HG03135 (cell line): ENCODE results near the gene ABTB2.
A peak's percentile ranks its signal among the peaks of the same experiment; 100 is the strongest.

Experiments used
- ATAC-seq: cut with Tn5 transposase; IDR thresholded peaks from one replicate; pipeline ENCODE4 v1.9.1; 2021; ENCODE audit warnings: mild to moderate bottlenecking, moderate library complexity; ENCODE audit not compliant: unreplicated experiment

ABTB2 gene

DNA sequence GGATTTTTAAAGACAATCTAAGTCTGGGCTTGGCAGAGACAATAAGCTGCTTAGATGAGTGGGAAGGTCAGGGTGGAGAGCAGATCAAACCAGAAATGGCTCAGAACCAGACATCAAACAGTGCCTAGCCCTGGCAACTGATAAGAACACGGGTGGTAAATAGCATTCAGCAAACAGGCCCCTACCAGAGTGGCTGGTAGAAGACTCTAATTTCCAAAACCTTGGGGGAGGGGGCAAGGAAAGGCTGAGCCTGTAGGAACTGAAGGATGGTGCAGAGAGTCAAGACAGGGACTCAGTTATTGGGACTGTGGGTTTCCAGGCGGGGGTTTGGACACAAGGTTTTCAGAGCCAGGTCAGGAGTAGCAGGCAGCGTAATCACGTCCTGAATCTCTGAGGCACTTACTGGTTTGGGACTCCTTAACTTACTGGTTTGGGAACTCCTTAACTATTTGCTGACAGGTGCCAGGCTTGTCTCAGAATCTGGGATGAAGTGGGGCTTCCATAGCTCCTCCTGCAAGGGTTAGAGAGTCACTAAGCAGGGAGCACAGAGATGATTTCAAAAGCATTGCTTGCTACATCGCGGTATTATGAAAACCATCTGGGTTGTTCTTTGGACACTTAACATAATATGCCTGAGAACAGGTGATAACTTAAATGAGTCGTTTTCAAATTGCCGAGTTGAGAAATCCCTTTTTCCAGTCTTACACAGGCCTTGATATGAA is 5.7 kb upstream of the ABTB2 start:
- ATAC-seq = no peak

- no peak for ATAC-seq
Measured at GRCh38 chr11:34360046-34360445, 2.2 kb upstream of the ABTB2 start.

DNA sequence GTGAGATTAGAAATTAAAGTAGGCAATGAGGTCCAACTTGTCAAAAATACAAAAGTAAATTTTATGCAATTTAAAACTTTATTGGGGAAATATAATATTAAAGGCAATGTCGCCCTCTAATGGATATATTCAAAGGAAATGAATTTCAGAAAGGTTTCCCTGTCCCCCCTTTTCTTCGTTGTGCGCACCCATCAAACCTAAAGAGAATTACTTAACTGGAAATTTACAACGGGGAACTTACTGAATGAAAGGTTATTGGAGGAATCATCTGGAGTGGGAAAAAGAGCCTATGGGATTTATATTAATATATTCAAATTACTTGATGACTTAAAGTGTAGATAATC is 1.7 kb upstream of the ABTB2 start:
- no peak for ATAC-seq

- no peak for ATAC-seq
Measured at GRCh38 chr11:34358728-34359547, 1.1 kb upstream of the ABTB2 start.

DNA sequence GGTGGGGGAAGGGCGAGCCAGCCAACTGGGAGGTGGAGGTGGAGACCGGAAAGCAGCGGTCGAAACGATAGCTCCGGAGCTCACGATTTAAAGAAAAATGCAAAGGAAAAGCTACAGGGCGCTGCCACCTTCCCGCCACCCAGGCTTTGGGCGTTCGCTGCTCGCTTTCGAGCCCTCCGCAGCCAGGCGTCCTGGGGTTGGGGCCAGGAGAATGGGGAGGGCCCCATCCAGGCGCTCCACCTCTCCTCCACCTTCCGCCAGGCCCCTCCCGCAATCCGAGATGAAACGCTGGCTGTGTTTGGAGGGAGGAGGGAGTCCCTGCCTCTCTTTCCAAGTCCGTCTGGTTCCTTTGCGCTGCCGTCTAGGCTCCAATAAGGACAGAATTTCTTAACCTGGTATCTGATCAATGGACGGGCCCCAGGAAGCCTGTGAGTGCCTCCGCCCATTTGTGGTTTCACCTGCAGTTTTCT is 483 bp upstream of the ABTB2 start:
- ATAC-seq = peak; percentile 2

DNA sequence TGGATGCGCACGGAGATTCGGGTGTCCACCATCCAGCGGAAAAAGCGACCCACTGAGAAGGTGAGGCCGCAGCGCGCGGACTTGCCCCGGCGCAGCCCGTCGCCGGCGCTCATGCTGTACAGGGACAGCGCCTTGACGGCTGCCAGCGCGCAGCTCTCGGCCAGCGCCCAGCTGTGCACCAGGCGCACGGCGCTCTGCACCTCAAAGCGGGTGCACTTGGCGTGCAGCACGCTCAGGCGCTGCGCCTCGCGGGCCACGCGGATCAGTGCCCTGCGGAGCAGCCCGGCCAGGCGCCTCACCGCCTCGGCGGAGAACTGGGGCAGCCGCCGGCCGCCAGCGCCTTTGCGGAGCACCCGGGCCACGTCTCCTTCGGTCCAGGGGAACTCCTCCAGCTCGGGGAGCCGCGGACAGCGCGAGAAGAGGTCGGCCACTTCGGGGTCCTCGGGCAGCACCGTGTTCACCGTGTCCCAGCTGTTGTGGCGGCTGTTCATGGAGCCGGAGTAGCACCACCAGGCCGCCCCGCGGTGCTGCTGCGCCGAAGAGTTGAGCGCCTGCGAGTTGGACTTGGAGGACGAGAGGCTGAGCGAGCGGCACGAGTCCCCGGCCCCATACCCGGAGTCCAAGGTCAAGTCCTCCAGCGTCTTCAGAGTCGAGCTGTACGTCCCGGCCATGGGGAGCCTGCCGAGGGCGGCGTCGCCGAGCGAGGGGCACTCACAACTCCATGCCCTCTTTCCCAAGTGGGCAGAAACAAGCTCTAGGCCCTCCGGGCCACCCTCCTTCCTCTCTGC is 703 bp downstream of the ABTB2 start:
- ATAC-seq = peak; percentile 24

- no peak for ATAC-seq
Measured at GRCh38 chr11:34356576-34356912, 1.3 kb downstream of the ABTB2 start.

- no peak for ATAC-seq
Measured at GRCh38 chr11:34356130-34356529, 1.7 kb downstream of the ABTB2 start.

GRCh38 chr11:34355726-34356125 is 2.1 kb downstream of the ABTB2 start:
- ATAC-seq = no peak

GRCh38 chr11:34354782-34355181 is 3.0 kb downstream of the ABTB2 start:
- no peak for ATAC-seq

DNA sequence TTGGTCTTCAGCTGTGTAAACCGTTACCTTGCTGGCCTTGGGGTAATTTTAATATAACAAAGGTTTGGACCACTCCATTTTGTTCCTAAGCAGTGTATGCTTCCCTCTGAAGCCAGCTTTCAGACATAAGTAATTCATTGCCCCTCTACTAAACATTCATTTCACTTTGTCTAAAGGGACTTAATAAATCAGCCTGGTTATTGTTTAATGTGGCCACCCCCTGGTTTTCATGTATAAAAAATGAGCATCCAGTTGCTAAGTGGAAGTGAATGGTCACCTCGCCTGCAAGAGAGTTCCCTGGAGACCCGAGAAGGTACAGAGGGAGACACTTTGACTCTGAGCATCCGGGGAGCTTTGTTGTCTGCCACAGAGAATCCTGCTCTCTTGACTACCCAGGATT is 3.9 kb downstream of the ABTB2 start:
- no peak for ATAC-seq

GRCh38 chr11:34351687-34352469 is 5.9 kb downstream of the ABTB2 start:
- ATAC-seq = peak; percentile 43

- ATAC-seq = no peak
Measured at GRCh38 chr11:34351051-34351450, 6.8 kb downstream of the ABTB2 start.

- ATAC-seq = no peak
Measured at GRCh38 chr11:34349882-34350281, 7.9 kb downstream of the ABTB2 start.

DNA sequence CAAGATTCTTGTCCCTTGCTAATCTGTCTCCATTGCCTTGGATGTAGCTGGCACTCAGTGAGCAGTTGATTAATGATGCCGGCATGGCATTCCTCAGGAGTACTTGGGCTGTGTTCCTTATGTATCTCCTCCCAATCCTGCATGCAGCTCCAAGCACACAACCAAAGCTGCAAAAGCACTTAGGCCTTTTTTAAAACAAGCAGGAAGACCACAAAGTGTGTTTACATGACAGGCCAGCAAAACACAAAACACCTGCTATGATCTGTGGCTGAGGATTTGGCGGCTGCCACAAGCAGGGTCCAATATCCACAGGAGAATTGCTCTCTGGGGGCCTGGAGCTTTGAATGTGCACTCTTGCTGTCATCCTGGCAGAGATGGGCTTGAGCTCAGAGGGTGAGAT is 8.9 kb downstream of the ABTB2 start:
- no peak for ATAC-seq

DNA sequence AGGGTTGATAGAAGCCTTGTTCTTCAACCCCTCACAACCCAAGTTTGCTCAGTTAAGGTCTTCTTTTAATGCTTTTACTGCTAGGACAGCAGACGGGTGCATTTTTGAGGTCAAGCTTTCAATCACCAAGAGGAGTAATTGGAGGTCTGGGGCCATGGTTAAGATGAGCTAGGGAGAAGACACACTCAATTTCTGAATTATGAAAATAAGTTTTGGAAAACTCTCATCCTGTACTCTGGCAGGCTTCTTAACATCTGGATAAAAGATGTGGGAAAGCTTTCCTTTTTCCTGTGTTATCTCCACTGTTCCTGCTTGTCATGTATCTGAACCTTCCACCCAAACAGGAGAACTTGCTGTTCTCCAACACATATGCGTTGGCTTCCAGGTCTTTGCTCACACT is 9.7 kb downstream of the ABTB2 start:
- ATAC-seq = no peak

DNA sequence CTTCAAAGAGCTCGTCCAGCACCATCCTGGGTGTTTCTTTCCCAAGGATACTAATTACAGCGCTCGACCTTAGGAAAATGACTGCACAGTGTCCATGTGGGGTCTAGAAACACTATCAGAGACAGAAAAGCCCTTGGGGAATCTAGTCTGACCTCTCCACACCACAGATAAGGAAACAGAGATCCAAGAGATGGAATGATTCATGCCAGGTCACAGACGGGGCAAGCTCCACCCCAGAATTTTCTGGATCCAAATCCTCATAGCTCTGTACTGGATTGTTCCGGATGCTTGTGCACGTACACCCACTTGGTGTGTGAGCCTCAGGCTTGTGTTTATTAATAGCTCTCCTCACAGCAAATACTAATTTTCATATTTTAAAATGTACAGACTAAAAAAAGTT is 11.3 kb downstream of the ABTB2 start:
- no peak for ATAC-seq

DNA sequence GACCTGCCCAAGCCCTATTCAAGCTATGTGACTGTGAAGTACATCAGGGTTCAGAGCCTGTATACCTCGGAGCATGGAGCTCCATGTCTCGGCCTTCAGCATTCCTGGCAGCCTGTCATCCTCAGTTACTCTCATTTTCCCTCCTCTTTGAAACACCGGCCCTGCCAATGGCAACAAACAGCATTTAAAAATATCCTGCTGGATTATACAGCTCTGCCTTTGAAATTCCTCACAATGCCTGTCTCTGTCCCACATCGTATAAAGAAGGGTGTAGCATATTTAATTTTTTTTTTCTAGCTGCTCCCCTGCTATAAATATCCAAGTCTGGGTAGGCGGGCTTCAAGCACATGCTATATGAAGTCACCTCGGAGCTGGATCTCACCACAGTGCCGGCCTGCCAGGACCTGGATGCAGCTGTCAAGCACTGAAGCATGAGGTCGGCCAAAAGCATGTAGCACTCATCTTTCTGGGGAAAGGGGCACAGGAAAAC is 11.8 kb downstream of the ABTB2 start:
- ATAC-seq = no peak

- no peak for ATAC-seq
Measured at GRCh38 chr11:34345540-34345876, 12.3 kb downstream of the ABTB2 start.

GRCh38 chr11:34344768-34345539 is 12.9 kb downstream of the ABTB2 start:
- no peak for ATAC-seq
